Measurements from ENCODE around the gene RASSF1.
A peak's percentile ranks its signal among the peaks of the same experiment; 100 is the strongest.

RASSF1 gene

DNA sequence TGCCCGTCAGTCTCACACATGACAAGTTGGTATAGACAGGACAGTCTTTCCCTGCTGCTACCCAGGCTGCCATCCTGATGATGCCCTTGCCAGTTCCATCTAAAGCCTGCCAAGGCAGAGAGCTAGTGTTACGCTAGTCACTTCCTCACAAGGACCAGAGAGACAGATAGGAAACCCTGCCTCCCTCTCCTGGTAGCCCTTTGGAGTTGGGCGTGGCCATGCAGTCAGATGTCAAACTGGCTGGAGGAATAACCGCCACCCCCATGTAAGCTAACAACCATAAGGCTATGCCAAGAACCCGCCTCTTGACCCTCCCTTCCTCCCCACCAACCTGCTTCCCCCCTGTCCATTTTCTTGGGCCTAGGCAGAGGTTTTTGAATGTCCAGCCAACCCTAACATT, 15.9 kb upstream of the RASSF1 start:
- TF ChIP-seq CTCF (conservative IDR thresholded peaks at IDR 0.05) (no peak), ZFX (IDR thresholded peaks at IDR 0.05) (no peak)
- H3K27ac ChIP-seq, result no peak overlapping the region

GRCh38 chr3:50355829-50356552, 15.4 kb upstream of the RASSF1 start:
- TF ChIP-seq CTCF (conservative IDR thresholded peaks at IDR 0.05) (no peak), ZFX (IDR thresholded peaks at IDR 0.05) (no peak)
- no peak overlapping the region for H3K27ac ChIP-seq

DNA sequence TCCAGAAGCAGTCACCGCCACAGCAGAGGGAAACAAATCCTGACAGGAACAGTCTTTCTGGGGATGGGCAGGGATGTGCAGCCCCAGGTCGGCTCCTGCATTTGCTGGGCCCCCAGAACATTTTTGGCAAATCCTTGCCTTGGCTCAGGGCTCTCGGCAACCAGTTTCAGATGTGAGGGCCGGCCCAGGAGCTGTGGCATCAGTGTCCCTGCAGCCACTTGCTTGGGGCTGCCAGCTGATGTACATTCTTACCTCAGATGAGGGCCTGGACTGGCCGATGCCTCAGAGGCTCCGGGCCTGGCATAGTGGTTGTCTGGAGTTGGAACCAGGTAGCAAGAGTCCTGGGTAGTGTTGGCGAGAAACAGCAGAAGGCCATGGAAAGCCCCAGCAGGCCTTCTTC, 14.2 kb upstream of the RASSF1 start:
- TF ChIP-seq CTCF (conservative IDR thresholded peaks at IDR 0.05) (no peak), ZFX (IDR thresholded peaks at IDR 0.05) (no peak)
- no peak overlapping the region for H3K27ac ChIP-seq

DNA sequence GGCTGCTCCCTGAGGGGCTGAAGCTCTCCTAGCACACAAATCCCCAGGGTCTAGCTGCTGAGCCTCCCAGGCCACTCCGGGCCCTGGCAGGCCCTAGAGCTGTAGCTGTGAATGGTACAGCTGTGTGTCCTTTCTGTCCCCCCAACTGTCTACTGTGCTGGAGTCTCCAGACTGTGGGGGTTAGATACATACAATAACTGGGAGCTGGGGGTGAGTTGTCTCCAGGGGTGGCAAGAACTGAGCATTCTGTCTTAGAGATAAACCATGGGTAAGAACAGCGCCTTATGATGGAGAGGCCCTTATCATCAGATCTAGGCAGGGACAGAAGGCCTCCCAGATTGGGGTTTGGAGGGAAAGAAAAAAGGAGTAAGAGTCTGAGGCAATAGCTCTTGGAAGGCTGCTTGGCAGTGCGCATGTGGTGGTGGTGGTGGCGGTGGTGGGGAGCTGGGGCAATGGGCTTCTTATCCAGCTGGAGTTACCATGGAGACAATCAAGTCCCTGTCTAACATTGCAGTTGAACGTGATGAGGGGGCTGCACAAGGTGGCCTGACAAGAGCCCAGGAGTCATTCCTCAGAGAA, 13.6 kb upstream of the RASSF1 start:
- TF ChIP-seq ZFX (IDR thresholded peaks at IDR 0.05), result no peak
- TF ChIP-seq CTCF (conservative IDR thresholded peaks at IDR 0.05), result no peak
- H3K27ac ChIP-seq, result no peak overlapping the region

GRCh38 chr3:50353245-50354004, 12.8 kb upstream of the RASSF1 start:
- no peak overlapping the region for H3K27ac ChIP-seq
- TF ChIP-seq ZFX (IDR thresholded peaks at IDR 0.05) (no peak), CTCF (conservative IDR thresholded peaks at IDR 0.05) (no peak)

GRCh38 chr3:50352781-50353180, 12.1 kb upstream of the RASSF1 start:
- TF ChIP-seq ZFX (IDR thresholded peaks at IDR 0.05) (no peak), CTCF (conservative IDR thresholded peaks at IDR 0.05) (no peak; the same call in 1 of the 2 replicates)
- H3K27ac ChIP-seq, result no peak overlapping the region

DNA sequence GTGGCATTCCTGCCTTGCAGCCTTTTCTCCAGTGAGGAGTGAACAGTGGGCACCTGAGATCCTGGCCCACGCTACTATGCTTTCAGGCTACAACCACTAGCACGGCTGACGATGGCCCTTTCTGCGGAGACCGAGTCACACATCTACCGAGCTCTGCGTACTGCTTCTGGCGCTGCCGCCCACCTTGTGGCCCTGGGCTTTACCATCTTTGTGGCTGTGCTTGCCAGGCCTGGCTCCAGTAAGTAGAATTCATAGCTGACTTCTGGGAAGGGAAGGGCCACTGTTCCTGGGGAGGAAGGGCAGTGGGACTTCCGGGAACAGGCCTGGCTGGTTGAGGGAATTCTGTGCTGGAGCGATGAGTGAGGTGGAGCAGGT, 10.7 kb upstream of the RASSF1 start:
- no peak for TF ChIP-seq ZFX (IDR thresholded peaks at IDR 0.05)
- TF ChIP-seq CTCF (conservative IDR thresholded peaks at IDR 0.05), result no peak
- H3K27ac ChIP-seq, result peak overlapping the region; percentile 87
